Epithelial cell of esophagus (primary cell): Measurements from ENCODE around the gene UBE3B.
"Not testable (repeated sequence)": the region's sequence is repeated elsewhere in the genome, so short reads cannot be mapped to it uniquely, and the experiment has no call there.

Experiments used
- DNase-seq: peaks from one replicate; pipeline ENCODE4 v3.0.0; 2010; ENCODE audit warnings: low read depth
- H3K4me3 ChIP-seq: 2 replicates; pipeline ENCODE4 v1.5.1; 2011; ENCODE audit warnings: mild to moderate bottlenecking, low read length, control low read depth
- TF ChIP-seq, protein P1 (sequence below): IDR thresholded peaks from 2 replicates; pipeline ENCODE4 v1.5.1; 2011; ENCODE audit warnings: low read depth, mild to moderate bottlenecking, low read length, control low read depth, inconsistent platforms; ENCODE audit not compliant: insufficient read depth; ENCODE audit errors: missing control alignments

The UBE3B gene

DNA sequence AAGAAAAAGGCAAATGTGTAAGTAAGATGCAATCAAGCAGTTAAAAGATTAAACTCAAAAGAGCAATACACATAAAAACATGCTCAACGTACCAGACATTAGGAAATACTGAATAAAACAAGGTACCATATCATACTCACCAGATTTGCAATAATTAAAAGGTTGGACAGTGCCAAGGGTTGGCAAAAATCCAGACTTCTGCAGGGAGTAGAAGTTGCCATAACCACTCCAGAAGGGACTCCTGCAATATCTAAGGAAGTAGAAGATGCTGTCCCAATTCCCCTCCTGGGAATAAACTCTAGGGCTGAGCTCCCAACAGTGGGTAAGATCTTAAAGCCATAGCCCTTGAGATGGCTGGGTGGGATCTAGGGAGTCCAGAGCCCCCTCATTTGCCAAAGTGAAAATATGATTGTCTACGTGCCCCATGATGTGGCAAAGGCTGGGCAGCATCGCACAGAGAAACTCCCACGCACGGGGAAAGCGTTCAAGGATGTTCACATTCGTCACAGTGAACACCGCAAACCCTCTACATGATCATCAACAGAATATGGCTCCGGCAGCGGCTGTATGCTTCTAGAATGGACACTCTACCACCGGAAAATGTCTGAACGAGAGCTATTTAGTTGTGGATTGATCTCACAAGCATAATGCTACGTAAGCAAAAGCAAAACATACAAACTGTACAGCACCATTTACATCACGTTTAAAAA lies 12.6 kb upstream of the UBE3B start:
- no peak for DNase-seq
- TF ChIP-seq, protein P1, sequence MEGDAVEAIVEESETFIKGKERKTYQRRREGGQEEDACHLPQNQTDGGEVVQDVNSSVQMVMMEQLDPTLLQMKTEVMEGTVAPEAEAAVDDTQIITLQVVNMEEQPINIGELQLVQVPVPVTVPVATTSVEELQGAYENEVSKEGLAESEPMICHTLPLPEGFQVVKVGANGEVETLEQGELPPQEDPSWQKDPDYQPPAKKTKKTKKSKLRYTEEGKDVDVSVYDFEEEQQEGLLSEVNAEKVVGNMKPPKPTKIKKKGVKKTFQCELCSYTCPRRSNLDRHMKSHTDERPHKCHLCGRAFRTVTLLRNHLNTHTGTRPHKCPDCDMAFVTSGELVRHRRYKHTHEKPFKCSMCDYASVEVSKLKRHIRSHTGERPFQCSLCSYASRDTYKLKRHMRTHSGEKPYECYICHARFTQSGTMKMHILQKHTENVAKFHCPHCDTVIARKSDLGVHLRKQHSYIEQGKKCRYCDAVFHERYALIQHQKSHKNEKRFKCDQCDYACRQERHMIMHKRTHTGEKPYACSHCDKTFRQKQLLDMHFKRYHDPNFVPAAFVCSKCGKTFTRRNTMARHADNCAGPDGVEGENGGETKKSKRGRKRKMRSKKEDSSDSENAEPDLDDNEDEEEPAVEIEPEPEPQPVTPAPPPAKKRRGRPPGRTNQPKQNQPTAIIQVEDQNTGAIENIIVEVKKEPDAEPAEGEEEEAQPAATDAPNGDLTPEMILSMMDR, result no peak
- H3K4me3 ChIP-seq, result no peak overlapping the region

DNA sequence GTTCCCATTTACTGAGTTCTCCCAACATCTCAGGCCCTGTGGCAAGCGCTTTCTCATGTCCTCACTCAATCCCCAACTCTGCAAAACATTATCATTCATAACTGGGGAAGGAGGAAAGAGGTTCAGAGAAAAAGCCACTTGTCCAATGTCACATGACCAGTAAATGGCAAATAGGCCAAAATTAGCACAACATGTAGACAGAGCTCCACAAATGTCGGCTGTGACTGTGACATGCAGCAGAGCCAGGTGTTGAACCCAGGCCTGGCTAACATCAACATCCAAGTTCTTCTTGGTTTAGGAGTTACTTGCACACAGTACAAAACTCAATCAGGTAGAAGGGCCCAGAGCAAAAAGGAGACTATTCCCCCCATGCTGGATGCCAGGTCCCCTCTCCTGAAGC lies 11.1 kb upstream of the UBE3B start:
- TF ChIP-seq, protein P1, result no peak
- DNase-seq, result no peak
- H3K4me3 ChIP-seq, result no peak overlapping the region

DNA sequence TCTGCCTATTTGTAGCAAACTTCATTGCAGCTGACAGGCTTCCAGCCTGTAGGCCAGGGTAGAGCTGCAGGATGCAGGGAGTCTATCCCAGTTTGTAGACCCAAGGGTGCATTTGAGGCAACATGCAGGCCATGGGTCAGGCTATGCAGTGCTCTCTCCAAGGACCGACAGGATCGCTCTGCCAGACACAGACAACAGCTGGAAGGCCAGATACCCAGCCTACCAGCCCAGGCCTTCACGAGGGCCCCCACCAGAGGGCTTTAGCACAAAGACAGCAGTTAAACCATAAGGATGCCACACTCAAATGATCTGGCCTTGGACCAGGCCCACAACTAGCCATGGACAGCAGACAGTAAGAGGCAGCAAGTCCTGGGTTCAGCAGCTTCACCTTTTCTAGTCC lies 10.6 kb upstream of the UBE3B start:
- no peak for DNase-seq
- no peak overlapping the region for H3K4me3 ChIP-seq
- TF ChIP-seq, protein P1, result no peak

DNA sequence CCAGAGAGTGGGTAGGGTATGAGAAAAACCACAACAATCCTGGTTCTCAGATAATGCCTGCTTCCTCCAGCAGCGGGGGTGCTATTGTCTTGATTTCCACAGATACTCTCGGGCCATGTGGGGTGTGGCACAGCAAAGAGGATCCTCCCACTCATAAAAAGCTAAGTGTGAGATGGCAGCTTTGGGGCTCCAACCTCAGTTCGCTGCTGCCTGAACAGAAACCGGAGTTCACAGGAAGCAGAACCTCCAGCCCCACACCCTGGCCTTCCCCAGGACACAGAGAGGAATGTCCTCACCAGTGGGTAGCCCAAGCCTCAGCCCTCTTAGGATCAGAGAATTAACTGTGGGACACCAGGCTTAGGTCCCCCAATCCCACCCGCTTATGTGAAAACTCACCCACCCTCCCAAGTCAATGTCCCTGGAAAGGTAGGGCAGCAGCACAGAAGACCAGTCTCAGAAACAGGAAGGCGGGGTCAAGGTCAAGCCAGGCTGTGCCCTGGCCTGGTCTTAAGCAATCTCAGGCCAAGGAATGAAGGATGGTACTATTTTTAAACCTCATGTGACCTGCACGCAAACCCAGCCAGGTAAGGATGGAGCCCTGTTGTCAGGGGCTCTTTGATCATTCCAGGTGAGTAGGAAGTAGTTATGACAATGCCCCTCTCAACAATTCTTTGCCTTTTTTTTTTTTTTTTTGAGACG lies 9.3 kb upstream of the UBE3B start:
- no peak for DNase-seq
- H3K4me3 ChIP-seq, result no peak overlapping the region
- TF ChIP-seq, protein P1, result no peak

DNA sequence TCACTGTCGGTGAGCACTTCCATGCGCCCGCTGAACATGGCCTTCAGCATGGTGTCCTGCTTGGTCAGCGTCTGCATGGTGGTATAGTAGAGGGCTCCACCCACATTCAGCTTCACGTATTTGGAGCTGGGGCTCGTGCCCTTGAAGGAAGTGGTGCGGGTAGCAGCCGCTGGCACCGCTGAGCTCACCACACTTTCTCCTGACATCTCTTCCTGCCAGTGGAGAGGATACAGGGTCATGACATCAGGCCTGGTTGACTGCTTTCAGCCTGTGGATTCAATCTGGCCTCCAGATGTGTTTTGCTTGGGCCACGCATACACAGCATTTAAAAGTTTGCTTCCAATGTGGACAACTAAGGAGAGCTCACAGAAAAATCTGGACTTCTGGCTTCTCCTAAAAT lies 7.9 kb upstream of the UBE3B start:
- DNase-seq, result no peak
- no peak overlapping the region for H3K4me3 ChIP-seq
- TF ChIP-seq, protein P1, result no peak

DNA sequence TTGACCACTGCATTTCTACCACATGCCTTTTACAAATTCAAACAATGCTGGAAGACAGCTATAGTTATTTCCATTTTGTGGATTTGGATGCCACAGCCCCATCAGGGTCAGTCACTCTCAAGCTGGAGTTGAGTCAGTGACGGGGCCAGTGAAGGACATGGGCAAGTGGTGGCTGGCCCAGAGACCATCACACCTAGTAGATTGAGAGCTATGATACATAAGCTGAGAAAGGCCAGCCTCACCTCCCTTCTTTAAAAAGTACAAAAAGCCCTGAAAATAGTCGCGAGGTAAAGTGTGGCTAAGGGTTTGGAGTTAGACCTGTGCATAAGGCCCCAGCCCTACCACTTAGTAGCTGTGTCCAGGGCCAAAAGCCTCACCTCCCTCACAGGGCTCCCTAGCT lies 4.4 kb upstream of the UBE3B start:
- peak; percentile 36 for DNase-seq
- no peak overlapping the region for H3K4me3 ChIP-seq
- TF ChIP-seq, protein P1, result no peak

DNA sequence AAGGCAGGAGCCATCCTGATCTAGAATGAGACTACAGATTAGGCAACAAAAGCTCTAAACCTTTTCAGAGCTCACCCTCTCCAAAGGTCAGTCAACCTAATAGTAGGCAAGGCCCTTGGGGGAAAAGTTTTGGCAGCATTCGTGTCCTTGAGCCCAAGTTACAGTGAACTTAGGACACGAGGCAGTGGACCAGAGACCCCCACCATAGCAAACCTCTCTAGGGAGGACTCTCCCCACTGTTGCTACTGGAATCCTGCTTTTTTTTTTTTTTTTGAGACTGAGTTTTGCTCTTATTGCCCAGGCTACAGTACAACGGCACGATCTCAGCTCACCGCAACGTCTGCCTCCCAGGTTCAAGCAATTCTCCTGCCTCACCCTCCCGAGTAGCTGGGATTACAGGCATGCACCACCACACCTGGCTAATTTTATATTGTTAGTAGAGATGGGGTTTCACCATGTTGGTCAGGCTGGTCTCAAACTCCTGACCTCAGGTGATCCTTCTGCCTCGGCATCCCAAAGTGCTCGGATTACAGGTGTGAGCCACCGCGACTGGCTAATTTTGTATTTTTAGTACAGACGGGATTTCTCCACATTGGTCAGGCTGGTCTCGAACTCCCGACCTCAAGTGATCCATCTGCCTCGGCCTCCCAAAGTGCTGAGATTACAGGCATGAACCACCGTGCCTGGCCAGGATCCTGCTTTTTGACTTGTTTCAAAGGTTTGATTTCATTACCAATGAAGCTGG lies 3.7 kb upstream of the UBE3B start:
- not testable (repeated sequence) for DNase-seq, H3K4me3 ChIP-seq
